Endothelial cell of umbilical vein (primary cell): Measurements from ENCODE around the gene PKNOX2. TPM values are rescaled to one million over a fixed set of nuclear protein-coding genes. Genes with fewer than 3 reads are reported as not detected.

Experiments
- BruUV-seq: library from RNA; stranded (reverse); fragments of 400-500 nt; replicated peaks from 2 replicates; lab custom pipeline; 2021; lab: Mats Ljungman, UMichigan
- CTCF ChIA-PET: fragments of 300-600, 350-600 bp; sonication (Branson Sonifier 250); formaldehyde crosslinking; loops from one replicate; lab custom pipeline; 2021; ENCODE audit warnings: antibody characterized with exemption, inconsistent platforms; lab: Charles Lee
- POLR2A ChIA-PET: fragments of 300-600, 350-600 bp; sonication (Branson Sonifier 250); formaldehyde crosslinking; loops from one replicate; lab custom pipeline; 2021; ENCODE audit warnings: antibody characterized with exemption, inconsistent platforms; lab: Charles Lee
- DNase-seq: peaks from one replicate; pipeline ENCODE4 v3.0.0-alpha.2; 2011; ENCODE audit warnings: low read depth, low spot score
- FAIRE-seq: peaks from 2 replicates; lab custom pipeline; 2011; peaks lifted over from hg19 to GRCh38; lab: Jason Lieb, UNC
- H2AFZ ChIP-seq: 2 replicates; pipeline ENCODE4 v1.6.0; 2012; ENCODE audit warnings: low read depth, low read length, control low read depth, inconsistent platforms
- H3K27ac ChIP-seq: 2 replicates; pipeline ENCODE4 v1.5.1; 2011; ENCODE audit warnings: low read depth, mild to moderate bottlenecking, control low read depth, low read length, moderate library complexity; ENCODE audit not compliant: insufficient read depth
- H3K27me3 ChIP-seq, 2 experiments: 2 replicates each; pipeline versions ENCODE4 v1.6.0 to v1.6.1; 2011; ENCODE audit warnings: low read length in 2 of 2, mixed read lengths in 1 of 2; ENCODE audit not compliant: control insufficient read depth in 2 of 2, insufficient read depth in 2 of 2
- H3K36me3 ChIP-seq, 2 experiments: 2 replicates in 1 of 2; 3 replicates in 1 of 2; pipeline ENCODE4 v1.5.1; 2011; ENCODE audit warnings: low read length in 2 of 2, mild to moderate bottlenecking in 1 of 2, moderate library complexity in 1 of 2; ENCODE audit not compliant: control insufficient read depth in 2 of 2, insufficient read depth in 2 of 2; ENCODE audit errors: extremely low read depth in 1 of 2
- H3K4me1 ChIP-seq: 3 replicates; pipeline ENCODE4 v1.5.1; 2011; ENCODE audit warnings: mild to moderate bottlenecking, low read length; ENCODE audit not compliant: control insufficient read depth, insufficient read depth; ENCODE audit errors: extremely low read depth
- H3K4me2 ChIP-seq: 2 replicates; pipeline ENCODE4 v1.6.1; 2011; ENCODE audit warnings: low read length, control low read depth, mixed read lengths; ENCODE audit not compliant: insufficient read depth
- H3K4me3 ChIP-seq, 3 experiments: fragments of 200-600 bp in 1 of 3; sonication (generic), shearing (Covaris generic) in 1 of 3; replicated peaks in 1 of 3; 2 replicates each; pipeline ENCODE4 v1.5.1; 2011 to 2016; ENCODE audit warnings: control low read depth in 3 of 3, low read length in 3 of 3, mild to moderate bottlenecking in 2 of 3, inconsistent platforms in 1 of 3, low read depth in 1 of 3, moderate library complexity in 1 of 3; ENCODE audit not compliant: insufficient read depth in 1 of 3
- H3K79me2 ChIP-seq: 2 replicates; pipeline ENCODE4 v1.6.0; 2012; ENCODE audit warnings: low read length, inconsistent platforms; ENCODE audit not compliant: control insufficient read depth, insufficient read depth
- H3K9ac ChIP-seq: replicated peaks from 2 replicates; pipeline ENCODE3; 2011; ENCODE audit warnings: low read length, control low read depth; ENCODE audit not compliant: insufficient read depth; ENCODE audit errors: extremely low read depth
- H3K9me1 ChIP-seq: replicated peaks from 3 replicates; pipeline ENCODE4 v1.6.0; 2011; ENCODE audit warnings: mild to moderate bottlenecking, low read length; ENCODE audit not compliant: control insufficient read depth, insufficient read depth; ENCODE audit errors: extremely low read depth
- H3K9me3 ChIP-seq: replicated peaks from 2 replicates; pipeline ENCODE4 v1.5.1; 2012; ENCODE audit warnings: low read length, inconsistent platforms; ENCODE audit not compliant: control insufficient read depth, insufficient read depth
- H4K20me1 ChIP-seq: replicated peaks from 2 replicates; pipeline ENCODE3; 2011; ENCODE audit warnings: mild to moderate bottlenecking, low read length; ENCODE audit not compliant: control insufficient read depth, insufficient read depth; ENCODE audit errors: extremely low read depth
- CTCF ChIP-seq, 2 donors: IDR thresholded peaks; 1 replicate in 1 of 2; 2 replicates in 1 of 2; pipeline ENCODE4 v1.5.1; 2011; ENCODE audit warnings: low read length in 2 of 2, mild to moderate bottlenecking in 2 of 2, moderate library complexity in 2 of 2, control low read depth in 1 of 2, inconsistent platforms in 1 of 2, low read depth in 1 of 2; ENCODE audit not compliant: insufficient read depth in 1 of 2; ENCODE audit errors: extremely low read depth in 1 of 2
- EZH2 ChIP-seq: IDR thresholded peaks from 2 replicates; pipeline ENCODE4 v1.6.1; 2012; ENCODE audit warnings: borderline replicate concordance, low read depth, mild to moderate bottlenecking, moderate library complexity, low read length, inconsistent platforms; ENCODE audit not compliant: severe bottlenecking
- FOS ChIP-seq: IDR thresholded peaks from 2 replicates; pipeline ENCODE4 v1.6.1; 2011; ENCODE audit warnings: mild to moderate bottlenecking, low read length, moderate library complexity, borderline replicate concordance; ENCODE audit not compliant: insufficient read depth
- GATA2 ChIP-seq: IDR thresholded peaks from 2 replicates; pipeline ENCODE4 v1.7.0; 2011; ENCODE audit warnings: low read depth, mild to moderate bottlenecking, moderate library complexity, mixed read lengths, low read length; ENCODE audit not compliant: insufficient read length, insufficient read depth
- JUN ChIP-seq: IDR thresholded peaks from 2 replicates; pipeline ENCODE4 v1.6.1; 2011; ENCODE audit warnings: borderline replicate concordance, low read depth; ENCODE audit not compliant: insufficient read length, insufficient read depth
- MAX ChIP-seq: IDR thresholded peaks from 2 replicates; pipeline ENCODE4 v1.6.1; 2011; ENCODE audit not compliant: insufficient read depth, insufficient read length
- MYC ChIP-seq: IDR thresholded peaks from one replicate; pipeline ENCODE4 v1.6.1; 2011; ENCODE audit warnings: mild to moderate bottlenecking, low read depth, low read length
- POLR2A ChIP-seq: IDR thresholded peaks from 2 replicates; pipeline ENCODE4 v1.6.1; 2012; ENCODE audit warnings: low read depth, mild to moderate bottlenecking, control low read depth, low read length
- POLR2AphosphoS5 ChIP-seq: IDR thresholded peaks from 2 replicates; pipeline ENCODE4 v1.6.1; 2012; ENCODE audit warnings: low read depth, mild to moderate bottlenecking, control low read depth, low read length, moderate library complexity; ENCODE audit not compliant: insufficient read depth
- dilution Hi-C: fragments of 300-500 bp; cut with MboI; formaldehyde crosslinking; loops from one replicate; pipeline ENCODE4 v1.15.0; 2019; ENCODE audit warnings: low sequenced_read_pairs; ENCODE audit not compliant: extremely low pct_ligation_motif_present
- intact Hi-C: fragments of 100-400 bp; cut with micrococcal nuclease; formaldehyde crosslinking; loops from one replicate; pipeline ENCODE4 v1.10.0; 2022
- polyA plus RNA-seq, 4 experiments: library from polyadenylated mRNA; depleted of rRNA in 3 of 4; stranded (reverse) in 3 of 4; unstranded in 1 of 4; fragments of >200 nt; gene quantifications; 2 replicates each; pipeline versions ENCODE4 v1.2.1 to v1.2.3, GENCODE V29; 2011 to 2012; ENCODE audit warnings: missing spikeins in 1 of 4
- total RNA-seq: library from RNA; stranded (reverse); gene quantifications from 2 replicates; pipeline ENCODE4 v1.2.3, GENCODE V29; 2021

Gene PKNOX2
- total and polyA plus RNA-seq, 2 donors (not counting 3 experiments of a cell fraction or from before 2014, with no cell fraction given) = 0.11 to 0.91 TPM

- no peak for DNase-seq
- Histone ChIP-seq H3K4me1 (no peaks in the 10 kb centered on the region), H3K9me3 (no peaks in the 10 kb centered on the region), H4K20me1 (no peaks in the 10 kb centered on the region), H3K79me2 (no peaks in the 10 kb centered on the region), H3K4me2 (no peak overlapping the region), H3K4me3 (no peak overlapping the region), H3K27ac (no peak overlapping the region), H3K27me3 (peaks cover 2 to 9% of the 10 kb centered on the region in 2 experiments), H2AFZ (no peak overlapping the region), H3K9ac (no peak overlapping the region), H3K9me1 (no peaks in the 10 kb centered on the region), H3K36me3 (no peaks in the 10 kb centered on the region)
- intact Hi-C loops = no loop called here
- CTCF ChIA-PET = interaction anchor here (0.8 to 1.4 kb wide), 2 partner anchors 12 to 192 kb away, joined by 4 to 5 read pairs; no protein-coding TSS in a partner anchor
- dilution Hi-C loops = no loop called here
- no peak for TF ChIP-seq POLR2A
- TF ChIP-seq MYC = no peak
- TF ChIP-seq JUN = no peak
- TF ChIP-seq FOS = no peak
- no peak for TF ChIP-seq EZH2
- no peak for TF ChIP-seq GATA2
- no peak for TF ChIP-seq POLR2AphosphoS5
- no peak for TF ChIP-seq MAX
- TF ChIP-seq CTCF (IDR thresholded peaks at IDR 0.05; ENCODE audit: extremely low read depth in 1 of 2, insufficient read depth in 1 of 2, low read depth in 1 of 2, low read length in 2 of 2) = no peak
- no peak for FAIRE-seq
- no TSS peak for BruUV-seq
- POLR2A ChIA-PET = no interaction called here
Measured at GRCh38 chr11:125153837-125154236, 10.7 kb upstream of the PKNOX2 start.
